HG03039 (cell line): Measurements from ENCODE around the gene SDC4.

Source experiments
- ATAC-seq: cut with Tn5 transposase; IDR thresholded peaks from one replicate; pipeline ENCODE4 v1.9.1; 2021; ENCODE audit warnings: mild to moderate bottlenecking, moderate library complexity; ENCODE audit not compliant: unreplicated experiment

The SDC4 gene, protein sequence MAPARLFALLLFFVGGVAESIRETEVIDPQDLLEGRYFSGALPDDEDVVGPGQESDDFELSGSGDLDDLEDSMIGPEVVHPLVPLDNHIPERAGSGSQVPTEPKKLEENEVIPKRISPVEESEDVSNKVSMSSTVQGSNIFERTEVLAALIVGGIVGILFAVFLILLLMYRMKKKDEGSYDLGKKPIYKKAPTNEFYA

DNA sequence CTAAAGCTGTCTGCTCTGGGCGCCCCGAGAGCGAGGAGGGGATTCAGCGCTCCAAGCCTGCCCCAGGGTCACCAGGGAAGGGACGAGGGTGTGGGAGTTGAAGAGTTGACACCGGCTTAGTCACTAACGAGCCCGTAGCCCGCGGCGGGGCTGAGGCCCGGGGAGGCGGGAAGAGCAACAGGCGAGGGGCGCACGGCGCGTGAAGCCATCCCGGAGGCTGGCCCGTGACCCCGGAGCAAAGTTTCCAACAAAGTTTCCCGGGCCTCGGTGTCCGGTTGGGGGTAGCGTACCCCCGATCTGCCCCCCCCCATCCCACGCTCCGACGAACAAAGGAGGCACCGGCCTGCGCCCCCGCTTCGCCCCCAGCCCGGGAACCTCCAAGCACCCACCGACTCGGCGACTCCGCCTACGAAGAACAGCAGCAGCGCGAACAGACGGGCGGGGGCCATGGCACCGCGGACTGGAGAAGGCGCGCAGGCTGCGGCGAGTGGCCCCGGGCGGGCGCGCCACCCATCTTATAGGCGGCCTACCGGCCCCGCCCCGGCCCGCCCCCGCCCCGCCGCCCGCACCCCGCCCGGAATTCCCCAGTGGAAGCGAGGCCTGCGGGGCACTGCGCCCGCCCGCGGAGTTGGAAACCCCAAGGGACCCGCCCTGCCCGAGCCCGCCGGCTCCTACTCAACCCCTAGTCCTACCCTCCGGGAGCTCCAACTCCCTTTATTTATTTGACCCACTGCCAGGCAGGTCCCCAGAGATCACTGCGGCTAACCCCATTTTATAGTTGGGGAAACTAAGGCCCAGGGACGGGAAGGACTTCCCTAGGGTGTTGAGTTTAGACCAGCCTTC is at the start of gene SDC4:
TSS of gene SDC4 (minus strand) at position 489 of the 843 bp plus-strand sequence. CDS start at position 449, 40 bp downstream.
- no peak for ATAC-seq

DNA sequence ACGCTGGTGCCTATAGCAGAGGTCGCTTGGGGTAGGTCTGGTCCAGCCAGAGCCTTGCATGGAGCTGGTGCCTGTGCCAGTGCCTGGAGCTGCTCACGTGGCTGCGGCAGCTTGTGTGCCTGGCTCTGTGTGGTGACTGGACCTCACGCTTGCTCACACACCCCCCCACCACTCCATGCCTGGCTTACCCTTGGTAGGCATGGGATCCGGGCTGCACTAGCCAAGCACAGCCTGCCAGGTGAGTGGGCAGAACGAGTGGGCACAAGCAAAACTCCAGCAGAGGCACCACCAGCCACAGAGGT is 46.8 kb upstream of the SDC4 start:
- no peak for ATAC-seq

DNA sequence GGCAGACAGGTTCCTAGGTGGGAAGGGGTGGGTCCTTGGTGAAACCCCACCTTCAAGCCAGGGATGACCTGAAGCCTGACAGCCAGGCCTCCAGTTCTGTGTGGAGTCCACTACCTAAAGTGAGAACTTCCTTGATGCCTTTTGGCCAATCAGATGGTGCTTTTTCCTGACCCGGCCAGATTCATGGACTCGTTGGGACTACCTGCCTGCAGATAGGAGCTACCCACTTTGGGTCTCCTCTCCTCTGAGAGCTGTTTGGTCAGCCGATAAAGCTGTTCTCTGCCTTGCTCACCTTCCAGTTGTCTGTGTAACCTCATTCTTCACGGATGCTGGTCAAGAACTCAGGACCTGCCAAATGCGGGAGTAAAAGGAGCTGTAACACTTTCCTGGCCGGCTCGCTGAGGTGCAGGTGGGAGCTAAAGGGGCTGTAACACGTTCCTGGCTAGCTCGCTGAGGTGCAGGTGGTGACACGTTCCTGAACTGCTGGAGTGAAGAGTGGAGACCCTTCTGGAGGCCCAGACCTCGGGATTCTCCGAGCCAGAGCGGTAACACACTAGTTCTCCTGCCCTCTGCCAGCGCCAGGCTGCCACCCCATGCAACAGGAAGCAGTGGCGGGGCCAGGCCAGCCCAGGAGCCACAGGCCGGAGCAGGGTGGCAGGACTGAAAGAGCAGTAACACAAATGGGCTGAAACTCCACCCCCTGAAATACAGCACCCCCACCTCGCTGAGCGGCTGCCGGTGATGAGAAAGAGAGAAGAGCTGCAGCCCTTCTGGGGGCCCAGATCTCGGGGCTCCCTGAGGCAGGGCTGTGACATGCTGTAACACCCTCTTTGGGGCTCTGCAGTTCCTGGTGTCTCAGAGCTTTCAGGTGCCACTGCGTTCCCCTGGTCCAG is 46.2 kb upstream of the SDC4 start:
- no peak for ATAC-seq

DNA sequence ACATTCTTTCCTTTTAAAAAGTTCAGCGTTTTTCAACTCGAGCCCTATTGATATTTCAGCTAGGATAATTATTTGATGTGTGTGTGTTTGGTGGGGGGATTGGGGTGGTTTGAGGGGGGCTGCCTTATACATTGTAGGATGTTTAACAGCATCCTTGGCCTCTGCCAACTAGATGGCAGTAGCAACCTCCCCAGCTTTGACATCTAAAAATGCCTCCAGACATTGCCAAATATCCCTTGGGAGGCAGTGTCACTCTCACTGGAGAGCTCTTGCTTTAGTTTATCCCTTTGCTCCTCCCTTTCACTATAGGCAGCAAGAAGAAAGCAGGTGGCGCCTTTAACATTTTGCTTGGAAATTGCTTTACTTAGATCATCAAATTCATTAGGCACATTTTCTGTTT is 44.5 kb upstream of the SDC4 start:
- no peak for ATAC-seq

DNA sequence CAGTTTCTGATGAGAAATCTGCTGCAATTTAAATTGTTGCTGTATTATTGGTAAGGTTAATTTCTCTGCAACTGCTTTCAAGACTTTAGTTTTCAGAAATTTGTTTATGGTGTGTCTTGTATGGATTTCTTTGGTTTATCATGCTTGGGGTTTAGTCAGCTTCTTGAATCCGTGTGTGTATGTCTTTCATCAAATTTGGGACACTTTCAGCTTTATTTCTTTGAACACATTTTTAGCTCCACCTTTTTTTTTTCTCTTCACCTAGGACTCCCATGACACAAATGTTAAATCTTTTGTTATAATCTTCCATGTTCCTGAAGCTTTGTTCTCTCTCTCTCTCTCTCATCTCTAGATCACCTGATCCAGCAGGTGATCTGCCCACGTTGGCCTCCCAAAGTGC is 43.3 kb upstream of the SDC4 start:
- no peak for ATAC-seq

DNA sequence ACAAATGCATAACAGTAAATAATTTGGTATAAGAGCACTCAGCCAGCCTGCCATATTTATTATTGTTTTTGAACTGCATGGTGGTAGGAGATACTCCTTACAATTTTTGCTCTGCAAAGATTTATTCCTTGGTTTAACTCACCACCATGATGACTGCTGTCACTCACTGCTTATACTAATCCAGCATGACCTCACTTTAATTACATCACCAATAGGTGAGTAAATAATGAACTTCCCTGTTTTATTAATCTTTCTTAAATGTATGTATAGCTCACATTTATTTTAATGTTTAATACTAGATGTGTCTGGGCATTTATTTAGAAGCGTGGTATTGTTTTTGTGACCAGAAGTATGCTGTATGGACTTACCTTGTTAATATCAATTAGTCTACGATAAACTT is 42.7 kb upstream of the SDC4 start:
- ATAC-seq = no peak

DNA sequence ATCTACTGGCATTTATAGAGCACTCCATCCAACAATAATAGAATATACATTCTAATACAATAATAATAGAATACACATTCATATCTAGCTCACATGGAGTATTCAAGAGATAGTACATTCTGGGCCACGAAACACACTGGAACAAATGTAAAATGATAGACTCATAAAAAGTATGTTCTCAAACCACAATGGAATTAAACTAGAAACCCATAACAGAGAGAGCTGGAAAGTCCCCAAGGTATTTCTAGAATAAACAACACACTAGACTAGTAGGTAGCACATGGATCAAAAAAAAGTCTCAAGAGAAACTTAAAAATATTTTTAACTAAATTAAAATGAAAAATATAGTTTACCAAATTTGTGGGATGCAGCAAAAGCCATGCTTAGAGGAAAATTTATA is 39.0 kb upstream of the SDC4 start:
- no peak for ATAC-seq

DNA sequence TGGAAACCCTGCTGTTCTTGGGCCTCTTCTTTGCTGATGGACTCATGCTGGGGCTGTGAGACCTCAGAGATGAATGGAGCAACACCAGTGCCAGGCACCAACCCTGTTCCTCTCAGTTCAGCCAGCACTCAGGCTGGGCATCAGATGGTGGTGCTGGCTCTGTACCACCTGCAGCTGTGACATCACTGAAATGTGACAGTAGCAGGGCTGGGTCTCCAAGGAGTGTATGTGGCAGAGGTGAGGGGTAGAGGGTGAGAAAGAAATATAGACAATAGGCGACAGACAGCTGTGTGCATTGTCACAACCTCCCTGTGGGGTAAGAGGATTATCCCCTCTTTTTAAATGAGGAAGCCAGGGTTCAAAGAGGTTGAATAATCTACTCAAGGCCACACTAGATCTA is 30.0 kb upstream of the SDC4 start, which contains the start of gene TP53TG5:
TSS of gene TP53TG5 (minus strand) at position 135 of the 400 bp plus-strand sequence. CDS start at position 46, 89 bp downstream.
- no peak for ATAC-seq

DNA sequence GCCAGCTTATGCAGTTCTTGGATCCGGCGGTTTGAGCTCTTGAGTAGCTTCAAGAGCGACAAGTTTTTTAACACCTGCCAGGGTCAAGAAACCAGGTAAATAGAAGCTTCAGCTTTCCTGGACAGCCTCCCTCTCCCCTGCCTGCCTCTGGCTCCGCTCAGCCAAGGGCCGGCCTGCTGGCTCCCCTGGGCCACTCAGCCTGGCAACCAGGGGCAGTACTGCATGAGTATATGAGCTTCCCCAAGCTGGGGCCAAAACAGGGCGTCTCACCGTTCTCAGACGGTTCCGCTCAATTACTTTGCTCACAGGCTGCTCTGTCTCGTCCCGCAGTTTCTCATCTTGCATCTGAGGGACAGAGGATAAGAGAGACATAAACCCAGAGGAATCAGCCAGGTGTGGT is 29.0 kb upstream of the SDC4 start:
- ATAC-seq = no peak

DNA sequence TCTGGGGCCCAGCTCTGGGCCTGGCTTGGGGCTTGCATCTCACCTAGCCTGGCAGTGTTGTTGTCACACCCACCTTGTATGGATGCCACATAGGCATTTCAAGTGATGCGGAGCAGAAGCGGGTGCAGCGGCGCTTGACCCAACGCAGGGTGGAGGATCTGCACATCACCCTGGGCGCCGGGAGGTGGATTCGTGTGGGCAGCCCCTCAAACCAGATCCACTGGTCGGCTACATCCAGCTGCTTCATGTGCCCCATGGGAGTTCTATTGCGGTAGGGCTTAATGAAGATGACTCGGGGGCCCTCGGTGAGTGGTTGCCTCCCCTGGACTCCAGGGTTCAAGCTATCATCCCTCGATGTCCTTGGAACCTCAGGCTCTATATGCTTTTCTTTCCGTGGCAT is 26.7 kb upstream of the SDC4 start:
- ATAC-seq = no peak

DNA sequence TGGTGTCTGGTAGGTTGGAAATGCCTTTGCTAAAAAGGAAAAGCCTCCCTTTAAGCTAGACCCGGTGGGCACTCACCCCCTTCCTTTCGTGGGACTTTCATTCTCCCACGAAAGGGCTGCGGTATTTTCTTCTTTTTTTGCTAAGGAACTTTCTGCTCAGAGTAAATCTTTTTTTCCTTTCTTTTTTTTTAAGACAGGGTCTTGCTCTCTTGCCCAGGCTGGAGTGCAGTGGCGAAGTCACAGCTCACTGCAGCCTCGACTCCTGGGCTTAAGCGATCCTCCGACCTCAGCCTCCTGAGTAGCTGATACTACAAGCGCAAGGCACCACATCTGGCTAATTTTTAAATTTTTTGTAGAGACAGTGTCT is 25.9 kb upstream of the SDC4 start:
- no peak for ATAC-seq

DNA sequence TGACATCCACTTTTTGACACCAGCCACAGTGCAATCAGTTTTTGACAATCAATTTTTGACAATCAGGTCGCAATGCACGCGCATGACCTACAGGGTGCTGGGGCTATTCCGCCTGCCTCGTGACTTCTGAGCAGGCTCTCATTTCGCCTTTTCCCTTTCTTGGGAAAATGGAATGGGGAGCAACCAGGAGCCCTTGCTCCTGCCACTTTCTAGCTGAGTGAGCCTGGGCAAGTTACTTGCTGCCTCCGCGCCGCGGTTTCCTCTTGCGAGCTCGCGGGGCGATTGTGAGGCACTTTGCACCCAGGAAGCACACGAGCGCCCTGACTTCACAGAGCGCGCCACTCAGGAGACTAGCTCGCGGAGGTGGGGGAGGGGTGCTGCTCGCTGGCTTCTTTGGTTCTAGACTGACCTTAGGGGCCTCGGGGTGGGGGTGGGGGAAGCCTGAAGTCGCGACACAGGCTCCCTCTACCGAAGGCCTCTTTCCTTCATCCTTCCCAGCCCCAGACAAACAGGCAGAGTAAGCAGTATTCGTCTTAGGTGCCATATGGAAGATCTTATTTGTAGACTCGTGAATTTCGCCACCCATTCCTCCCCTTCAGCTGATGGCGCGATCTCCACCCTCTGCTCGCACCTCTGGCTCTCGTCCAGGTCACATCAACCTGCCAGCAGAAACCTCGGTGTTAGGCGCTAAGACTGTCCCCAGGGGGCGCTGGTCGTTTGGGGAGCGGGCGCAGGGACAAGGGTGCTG is 25.3 kb upstream of the SDC4 start:
- ATAC-seq = peak; percentile 61

DNA sequence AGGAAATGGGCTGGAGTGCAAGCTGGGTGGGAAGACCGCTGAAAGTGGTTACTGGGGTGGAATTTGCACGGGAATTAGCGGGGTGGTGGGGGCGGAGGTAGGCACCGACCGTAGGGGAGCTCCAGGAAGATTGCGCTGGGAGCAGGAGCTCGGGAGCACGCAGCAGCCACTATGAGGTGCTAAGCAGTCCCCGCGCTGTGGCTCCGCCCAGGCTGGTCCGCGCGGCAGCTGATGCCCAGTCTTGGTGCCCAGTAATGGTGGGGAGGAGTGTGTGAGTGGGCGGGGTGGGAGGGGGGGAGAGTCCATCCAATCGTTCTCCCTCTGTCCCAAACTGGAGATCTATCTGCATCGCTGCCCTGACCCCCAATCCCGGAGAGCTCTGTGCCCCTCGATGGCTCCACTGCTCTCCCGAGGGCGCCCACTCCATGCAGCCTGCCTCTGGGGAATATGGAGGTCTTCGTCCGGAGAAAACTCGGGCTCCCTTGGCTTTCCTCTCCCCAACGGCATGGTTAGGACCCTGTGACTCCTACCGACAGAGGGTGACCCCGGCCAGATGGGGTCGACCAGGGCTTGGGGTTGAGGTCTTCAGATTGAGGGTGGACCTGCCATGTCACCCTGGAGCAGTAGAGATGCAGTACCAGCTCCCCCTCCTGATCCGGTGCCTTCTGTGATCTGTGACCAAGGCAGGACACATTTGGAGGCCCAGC is 24.6 kb upstream of the SDC4 start:
- ATAC-seq = no peak

DNA sequence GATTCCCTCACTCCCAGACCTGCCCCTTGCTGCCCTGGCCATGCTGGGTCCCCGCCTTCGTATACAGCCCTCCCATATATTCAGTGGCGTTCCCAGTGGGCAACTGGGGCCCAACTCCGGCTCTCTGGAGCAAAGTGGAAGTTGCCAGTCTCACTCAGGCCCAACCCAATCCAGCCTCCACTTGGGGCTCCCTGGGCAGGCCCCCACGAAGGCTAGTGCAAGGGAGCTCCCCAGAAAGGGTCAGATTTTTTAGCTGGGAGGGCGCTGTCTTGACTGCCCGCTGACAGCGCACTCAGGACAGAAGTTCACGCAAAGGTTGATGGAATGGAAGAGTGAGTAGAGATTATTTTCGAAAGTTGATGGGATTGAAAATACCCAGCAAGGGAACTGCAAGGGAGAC is 24.0 kb upstream of the SDC4 start:
- no peak for ATAC-seq

DNA sequence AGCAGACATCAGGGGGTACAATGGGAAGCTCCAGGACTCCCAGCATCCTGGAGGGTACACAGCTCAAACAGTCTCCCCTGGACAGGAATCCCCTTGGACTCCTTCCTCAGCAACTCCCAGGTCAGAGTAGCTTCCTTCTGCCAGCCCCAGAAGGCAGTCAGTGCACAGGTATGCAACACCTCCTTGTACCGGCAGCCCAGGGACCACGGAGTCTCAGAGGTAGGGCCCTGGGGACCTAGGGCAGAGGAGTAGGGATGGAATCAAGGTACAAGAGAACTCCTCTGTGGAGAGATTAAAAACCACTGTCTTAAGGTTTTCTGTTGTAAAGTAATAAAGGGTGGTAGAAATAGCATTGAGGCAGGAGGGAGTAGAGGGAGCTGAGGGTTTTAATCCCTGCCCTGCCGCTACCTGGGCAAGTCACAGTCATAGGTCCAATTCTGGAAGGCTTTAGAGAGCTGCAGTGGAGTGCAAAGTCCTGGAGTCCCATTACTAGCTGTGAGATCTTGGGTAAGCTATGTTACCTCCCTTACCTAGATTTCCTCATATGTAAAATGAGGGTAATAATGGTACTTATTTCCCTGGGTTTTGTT is 22.4 kb upstream of the SDC4 start:
- no peak for ATAC-seq

DNA sequence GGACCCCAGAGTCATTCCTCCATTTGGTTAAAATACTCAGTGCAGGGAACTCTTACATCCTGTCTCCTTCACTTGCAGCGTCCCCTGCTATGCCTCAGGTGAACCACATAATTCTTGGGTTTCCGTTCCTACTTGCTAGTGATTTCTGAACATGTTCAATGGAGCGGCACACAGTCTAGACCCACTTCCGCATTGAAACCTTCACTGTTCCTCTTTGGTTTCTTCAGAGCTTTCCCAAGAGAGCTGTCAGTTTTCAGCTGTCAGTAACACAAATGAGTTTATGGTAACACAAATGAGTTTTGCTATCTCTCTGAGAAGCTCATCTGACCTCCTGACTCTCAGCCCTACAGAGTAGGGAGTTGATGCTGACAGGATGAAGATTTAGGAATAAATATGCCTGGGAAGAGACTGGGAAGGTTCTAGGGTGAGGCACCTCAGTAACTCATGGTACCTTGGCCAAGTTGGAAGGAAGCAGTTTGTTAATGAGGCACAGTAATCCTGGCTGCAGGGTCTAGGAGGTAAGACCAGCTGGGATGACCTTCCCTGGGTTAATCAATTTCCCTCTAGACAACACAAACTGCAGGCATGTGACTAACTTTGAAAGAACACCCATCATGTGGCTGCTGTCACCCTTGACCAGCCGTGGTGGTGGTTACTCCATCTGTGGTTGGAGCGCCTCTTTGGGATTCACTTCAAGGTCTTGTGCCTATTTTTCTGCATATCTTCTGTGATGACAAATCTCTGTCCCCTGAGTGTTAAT is 20.2 kb upstream of the SDC4 start:
- ATAC-seq = peak; percentile 77

DNA sequence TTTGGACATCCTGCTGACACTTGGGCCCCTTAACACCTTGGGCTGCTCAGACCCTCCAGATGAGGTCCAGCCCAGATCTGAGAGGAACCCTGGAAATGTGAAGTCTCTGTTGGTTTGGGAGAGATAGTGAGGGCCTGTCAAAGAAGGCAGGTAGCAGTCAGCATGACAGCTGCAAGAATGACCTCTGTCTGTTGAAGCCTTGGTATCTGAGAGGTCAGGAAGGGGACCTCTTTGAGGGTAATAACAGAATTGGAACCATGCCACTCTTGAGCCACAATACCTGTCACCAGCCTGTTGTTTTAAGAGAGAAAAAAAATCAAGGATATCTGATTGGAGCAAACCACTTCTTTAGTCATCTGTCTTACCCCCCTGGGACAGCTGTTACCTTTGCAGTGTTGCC is 18.9 kb upstream of the SDC4 start:
- ATAC-seq = no peak

DNA sequence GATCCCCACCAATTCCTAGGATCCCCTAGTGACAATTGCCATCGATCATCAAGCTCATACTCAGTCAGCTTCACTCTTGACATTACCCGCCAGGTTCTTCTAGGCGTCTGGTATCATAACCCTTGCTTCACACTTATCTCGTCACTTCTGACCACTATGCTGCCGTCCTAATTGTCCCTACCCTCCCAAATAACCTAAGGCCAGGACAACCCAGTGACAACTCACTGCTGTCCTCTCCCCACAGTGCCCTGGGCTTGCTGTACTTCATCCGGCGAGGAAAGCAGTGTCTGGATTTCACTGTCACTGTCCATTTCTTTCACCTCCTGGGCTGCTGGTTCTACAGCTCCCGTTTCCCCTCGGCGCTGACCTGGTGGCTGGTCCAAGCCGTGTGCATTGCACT is 18.4 kb upstream of the SDC4 start:
- no peak for ATAC-seq

DNA sequence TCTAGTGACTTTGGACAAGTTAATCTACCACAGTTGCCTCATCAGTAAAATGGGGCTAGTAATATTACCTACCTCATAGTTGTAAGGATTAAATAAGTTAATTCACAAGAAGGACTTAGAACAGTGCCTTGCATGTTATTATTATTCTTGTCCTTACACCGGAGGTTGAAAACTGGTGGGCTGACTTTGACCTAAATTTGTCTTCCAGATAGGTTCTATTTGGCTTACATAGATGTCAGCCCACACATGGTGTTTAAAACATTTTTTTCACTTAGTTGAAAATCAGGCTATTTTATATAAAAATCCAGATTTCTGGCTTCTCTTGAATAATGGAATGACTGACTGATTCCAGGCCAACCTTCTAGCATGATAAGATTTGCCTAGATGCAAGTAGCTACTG is 18.0 kb upstream of the SDC4 start:
- ATAC-seq = no peak
